Vagina (tissue), 2 donors: ENCODE measurements around the gene DLL1.

Source experiments
- POLR2A ChIP-seq, 2 donors: fragments of 450-650 bp; IDR thresholded peaks; one replicate each; pipeline ENCODE4 v1.6.1; 2017; ENCODE audit warnings: antibody characterized with exemption in 2 of 2, mild to moderate bottlenecking in 2 of 2, moderate library complexity in 2 of 2
- POLR2AphosphoS5 ChIP-seq, 2 donors: sonication (generic); formaldehyde crosslinking; IDR thresholded peaks; one replicate each; pipeline ENCODE4 v1.9.0; 2017; ENCODE audit warnings: antibody characterized with exemption in 2 of 2, mild to moderate bottlenecking in 2 of 2, low read depth in 1 of 2; ENCODE audit not compliant: insufficient read depth in 1 of 2
- TF ChIP-seq, protein P1 (sequence below), 3 experiments: fragments of 450-650 bp in 2 of 3; fragments of 200-600 bp in 1 of 3; sonication (generic) in 1 of 3; IDR thresholded peaks; one replicate each; pipeline ENCODE4 v1.5.1; 2017 to 2019; ENCODE audit warnings: antibody characterized with exemption in 3 of 3, mild to moderate bottlenecking in 2 of 3, moderate library complexity in 2 of 3

DNA sequence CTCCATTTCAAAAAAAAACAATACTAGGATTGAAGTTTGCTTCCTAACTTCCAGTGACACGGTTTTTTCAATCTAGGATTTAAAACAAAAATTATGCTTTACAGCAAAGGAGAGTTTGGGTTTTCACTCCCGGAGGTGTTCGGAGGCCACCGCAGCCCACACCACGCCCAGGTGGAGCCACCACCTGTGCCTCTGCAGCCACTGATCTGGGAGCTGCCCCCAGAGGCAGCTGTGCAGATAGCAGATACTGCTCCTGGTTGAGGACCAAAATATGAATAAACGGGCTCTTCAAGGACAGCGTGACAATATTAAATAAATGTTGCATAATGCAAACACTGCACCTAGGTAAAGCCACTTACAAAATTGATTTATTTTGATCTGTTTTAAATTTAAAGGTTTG, 30.2 kb downstream of the DLL1 start:
- TF ChIP-seq, protein P1, sequence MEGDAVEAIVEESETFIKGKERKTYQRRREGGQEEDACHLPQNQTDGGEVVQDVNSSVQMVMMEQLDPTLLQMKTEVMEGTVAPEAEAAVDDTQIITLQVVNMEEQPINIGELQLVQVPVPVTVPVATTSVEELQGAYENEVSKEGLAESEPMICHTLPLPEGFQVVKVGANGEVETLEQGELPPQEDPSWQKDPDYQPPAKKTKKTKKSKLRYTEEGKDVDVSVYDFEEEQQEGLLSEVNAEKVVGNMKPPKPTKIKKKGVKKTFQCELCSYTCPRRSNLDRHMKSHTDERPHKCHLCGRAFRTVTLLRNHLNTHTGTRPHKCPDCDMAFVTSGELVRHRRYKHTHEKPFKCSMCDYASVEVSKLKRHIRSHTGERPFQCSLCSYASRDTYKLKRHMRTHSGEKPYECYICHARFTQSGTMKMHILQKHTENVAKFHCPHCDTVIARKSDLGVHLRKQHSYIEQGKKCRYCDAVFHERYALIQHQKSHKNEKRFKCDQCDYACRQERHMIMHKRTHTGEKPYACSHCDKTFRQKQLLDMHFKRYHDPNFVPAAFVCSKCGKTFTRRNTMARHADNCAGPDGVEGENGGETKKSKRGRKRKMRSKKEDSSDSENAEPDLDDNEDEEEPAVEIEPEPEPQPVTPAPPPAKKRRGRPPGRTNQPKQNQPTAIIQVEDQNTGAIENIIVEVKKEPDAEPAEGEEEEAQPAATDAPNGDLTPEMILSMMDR (IDR thresholded peaks at IDR 0.05): no peak
- no peak for TF ChIP-seq POLR2AphosphoS5 (IDR thresholded peaks at IDR 0.05; ENCODE audit: insufficient read depth in 1 of 2, low read depth in 1 of 2)
- no peak for TF ChIP-seq POLR2A (IDR thresholded peaks at IDR 0.05)
